Measurements from ENCODE around the gene CFAP107. TPM values are rescaled to one million over a fixed set of nuclear protein-coding genes. Genes with fewer than 3 reads are reported as not detected.

Gene CFAP107
- total RNA-seq, 1 experiment from 2014 or later, result not detected

GRCh38 chr1:12696658-12697057, 49.3 kb upstream of the CFAP107 start (continued):
- TF ChIP-seq NFYB (CRISPR knock-in tag; conservative IDR thresholded peaks at IDR 0.05; ENCODE audit: low read depth), result no peak
- no peak for TF ChIP-seq GABPB1 (CRISPR knock-in tag; IDR thresholded peaks at IDR 0.05)
- TF ChIP-seq CREB1 (CRISPR knock-in tag; IDR thresholded peaks at IDR 0.05), result no peak

DNA sequence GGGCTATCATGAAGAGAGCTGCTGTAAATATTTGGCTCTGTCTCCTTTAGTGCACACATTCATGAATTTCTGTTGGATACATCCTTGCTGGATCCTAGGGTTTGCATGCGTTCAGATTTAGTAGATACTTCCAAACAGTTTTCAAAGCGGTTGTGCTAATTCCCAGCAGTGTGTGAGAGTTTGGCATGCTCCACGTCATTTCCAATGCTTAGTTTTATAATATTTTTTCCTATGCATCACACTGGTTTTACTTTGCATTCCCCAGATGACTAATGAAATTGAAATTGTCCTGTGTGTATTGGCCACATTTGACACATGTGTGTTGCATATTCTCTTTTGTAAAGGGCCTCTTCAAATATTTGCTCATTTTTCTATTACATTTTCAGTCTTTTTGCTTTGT, 48.6 kb upstream of the CFAP107 start:
- no peak for ATAC-seq
- peaks cover 3% of the 10 kb centered on the region; the same call in 1 of the 2 replicates for H3K27me3 Mint-ChIP-seq (ENCODE audit: low read depth)
- H3K4me1 Mint-ChIP-seq, result peaks cover 6% of the 10 kb centered on the region; the same call in 1 of the 2 replicates
- ChIA-PET POLR2A (no interaction called here), CTCF (no interaction called here)
- TF ChIP-seq FOXP1 (CRISPR knock-in tag; IDR thresholded peaks at IDR 0.05; ENCODE audit: borderline replicate concordance) (no peak), TCF7 (CRISPR knock-in tag; IDR thresholded peaks at IDR 0.05; ENCODE audit: low read depth) (no peak), ATF3 (CRISPR knock-in tag; conservative IDR thresholded peaks at IDR 0.05) (no peak), MXD4 (CRISPR knock-in tag; IDR thresholded peaks at IDR 0.05; ENCODE audit: borderline replicate concordance) (no peak), KAT7 (CRISPR knock-in tag; IDR thresholded peaks at IDR 0.05; ENCODE audit: borderline replicate concordance) (no peak), GRHL2 (CRISPR knock-in tag; IDR thresholded peaks at IDR 0.05; ENCODE audit: insufficient replicate concordance, severe bottlenecking) (no peak), NFATC4 (CRISPR knock-in tag; IDR thresholded peaks at IDR 0.05) (no peak), TEAD1 (CRISPR knock-in tag; IDR thresholded peaks at IDR 0.05) (no peak), FOXJ3 (CRISPR knock-in tag; IDR thresholded peaks at IDR 0.05; ENCODE audit: borderline replicate concordance) (no peak), MYBL2 (CRISPR knock-in tag; IDR thresholded peaks at IDR 0.05) (no peak), ZNF317 (CRISPR knock-in tag; IDR thresholded peaks at IDR 0.05; ENCODE audit: borderline replicate concordance, low read depth) (no peak), JUN (CRISPR knock-in tag; IDR thresholded peaks at IDR 0.05) (no peak), EMX1 (CRISPR knock-in tag; IDR thresholded peaks at IDR 0.05) (no peak), CTCF (IDR thresholded peaks at IDR 0.05) (no peak), ZNF263 (CRISPR knock-in tag; IDR thresholded peaks at IDR 0.05; ENCODE audit: low read depth) (no peak), ZSCAN18 (CRISPR knock-in tag; IDR thresholded peaks at IDR 0.05) (no peak), ATF1 (CRISPR knock-in tag; IDR thresholded peaks at IDR 0.05) (no peak)
- TF ChIP-seq, protein P1, sequence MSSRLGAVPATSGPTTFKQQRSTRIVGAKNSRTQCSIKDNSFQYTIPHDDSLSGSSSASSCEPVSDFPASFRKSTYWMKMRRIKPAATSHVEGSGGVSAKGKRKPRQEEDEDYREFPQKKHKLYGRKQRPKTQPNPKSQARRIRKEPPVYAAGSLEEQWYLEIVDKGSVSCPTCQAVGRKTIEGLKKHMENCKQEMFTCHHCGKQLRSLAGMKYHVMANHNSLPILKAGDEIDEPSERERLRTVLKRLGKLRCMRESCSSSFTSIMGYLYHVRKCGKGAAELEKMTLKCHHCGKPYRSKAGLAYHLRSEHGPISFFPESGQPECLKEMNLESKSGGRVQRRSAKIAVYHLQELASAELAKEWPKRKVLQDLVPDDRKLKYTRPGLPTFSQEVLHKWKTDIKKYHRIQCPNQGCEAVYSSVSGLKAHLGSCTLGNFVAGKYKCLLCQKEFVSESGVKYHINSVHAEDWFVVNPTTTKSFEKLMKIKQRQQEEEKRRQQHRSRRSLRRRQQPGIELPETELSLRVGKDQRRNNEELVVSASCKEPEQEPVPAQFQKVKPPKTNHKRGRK (CRISPR knock-in tag; IDR thresholded peaks at IDR 0.05; ENCODE audit: borderline replicate concordance), result no peak
- TF ChIP-seq, protein P2, sequence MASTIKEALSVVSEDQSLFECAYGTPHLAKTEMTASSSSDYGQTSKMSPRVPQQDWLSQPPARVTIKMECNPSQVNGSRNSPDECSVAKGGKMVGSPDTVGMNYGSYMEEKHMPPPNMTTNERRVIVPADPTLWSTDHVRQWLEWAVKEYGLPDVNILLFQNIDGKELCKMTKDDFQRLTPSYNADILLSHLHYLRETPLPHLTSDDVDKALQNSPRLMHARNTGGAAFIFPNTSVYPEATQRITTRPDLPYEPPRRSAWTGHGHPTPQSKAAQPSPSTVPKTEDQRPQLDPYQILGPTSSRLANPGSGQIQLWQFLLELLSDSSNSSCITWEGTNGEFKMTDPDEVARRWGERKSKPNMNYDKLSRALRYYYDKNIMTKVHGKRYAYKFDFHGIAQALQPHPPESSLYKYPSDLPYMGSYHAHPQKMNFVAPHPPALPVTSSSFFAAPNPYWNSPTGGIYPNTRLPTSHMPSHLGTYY (CRISPR knock-in tag; IDR thresholded peaks at IDR 0.05), result no peak
- H3K4me3 Mint-ChIP-seq, result no peak overlapping the region
- DNase-seq (ENCODE audit: low spot score), result no peak
- peaks cover 3% of the 10 kb centered on the region; the same call in 1 of the 2 replicates for H3K36me3 Mint-ChIP-seq
- H3K27ac Mint-ChIP-seq, result no peak overlapping the region
- peaks cover 21% of the 10 kb centered on the region for H3K9me3 Mint-ChIP-seq

All from WTC11 (cell line).